Activated naive CD4-positive, alpha-beta T cell treated with anti-CD3 and anti-CD28 coated beads, Interleukin-2, amount 50 U/mL, for 24 hours (primary cell): ENCODE data around the gene ZBTB7B.
"Not testable (repeated sequence)": the region's sequence is repeated elsewhere in the genome, so short reads cannot be mapped to it uniquely, and the experiment has no call there.

ENCODE experiments used
- H3K27ac Mint-ChIP-seq: one replicate; pipeline ENCODE4 v1.8.0; 2021; ENCODE audit warnings: mild to moderate bottlenecking, mixed read lengths
- H3K27me3 Mint-ChIP-seq: one replicate; pipeline ENCODE4 v1.8.0; 2021; ENCODE audit warnings: mixed read lengths
- H3K36me3 Mint-ChIP-seq: one replicate; pipeline ENCODE4 v1.8.0; 2021; ENCODE audit warnings: mixed read lengths
- H3K4me1 Mint-ChIP-seq: one replicate; pipeline ENCODE4 v1.8.0; 2021; ENCODE audit warnings: mixed read lengths
- H3K4me3 Mint-ChIP-seq: one replicate; pipeline ENCODE4 v1.8.0; 2021; ENCODE audit warnings: mild to moderate bottlenecking, mixed read lengths
- H3K9me3 Mint-ChIP-seq: one replicate; pipeline ENCODE4 v1.8.0; 2021; ENCODE audit warnings: mixed read lengths

Gene ZBTB7B

DNA sequence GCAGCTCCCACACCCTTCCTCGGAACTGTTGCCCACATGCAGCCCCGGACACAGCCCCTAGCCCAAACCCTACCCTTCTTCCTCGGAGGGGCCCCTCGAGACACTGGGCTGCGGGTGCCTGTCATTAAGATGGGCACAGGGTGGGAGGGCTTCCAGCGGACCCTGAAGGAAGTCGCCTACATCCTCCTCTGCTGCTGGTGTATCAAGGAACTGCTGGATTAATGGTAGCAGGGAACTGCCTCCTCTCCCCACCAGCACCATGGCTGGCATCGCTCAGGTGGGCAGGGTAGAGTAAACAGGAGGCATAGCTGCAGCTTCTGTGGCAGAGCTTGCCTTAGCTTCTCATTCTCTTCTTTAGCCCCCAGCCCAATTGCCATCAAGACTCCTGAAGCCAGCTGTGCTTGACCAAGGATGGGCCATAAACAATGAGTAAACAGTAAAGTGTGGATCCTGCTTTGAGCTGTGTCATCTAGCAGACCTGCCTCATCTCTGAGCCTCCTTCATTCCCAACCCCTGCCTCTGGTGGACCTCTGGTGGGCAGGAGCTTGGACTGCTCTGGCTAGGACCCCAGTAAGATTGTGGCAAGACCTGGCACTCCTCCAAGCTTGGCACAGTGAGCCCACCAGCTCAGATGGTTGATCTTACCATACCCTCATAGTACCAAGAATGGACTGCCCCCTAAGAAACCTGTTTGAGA, 8.9 kb upstream of the ZBTB7B start, which contains the start of gene LENEP:
TSS of gene LENEP (plus strand) at position 15 of the 697 bp plus-strand sequence. CDS start at position 37, 22 bp downstream.
- H3K27me3 Mint-ChIP-seq, result no peaks in the 10 kb centered on the region
- H3K4me1 Mint-ChIP-seq, result peaks cover 36% of the 10 kb centered on the region
- H3K9me3 Mint-ChIP-seq, result no peaks in the 10 kb centered on the region
- H3K4me3 Mint-ChIP-seq, result no peak within 1 kb of the TSS
- no peak within 1 kb of the TSS for H3K27ac Mint-ChIP-seq
- peaks cover 7% of the 10 kb centered on the region for H3K36me3 Mint-ChIP-seq

DNA sequence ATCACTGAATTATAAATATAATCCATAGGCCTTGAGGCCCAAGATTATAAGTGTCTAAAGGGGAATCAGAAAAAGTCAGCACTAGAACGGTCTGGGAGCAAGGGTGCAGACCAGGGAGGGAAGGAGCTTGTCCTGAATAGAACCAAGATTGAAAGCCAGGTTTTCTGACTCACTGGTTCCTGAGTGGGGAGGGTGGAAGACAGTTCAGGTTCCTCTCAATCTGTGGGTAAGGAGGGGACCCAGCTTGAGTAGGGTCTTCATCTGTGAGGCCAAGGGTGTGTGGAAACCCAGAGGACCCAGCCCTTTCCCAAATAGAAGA, 8.4 kb upstream of the ZBTB7B start:
- Mint-ChIP-seq H3K27ac (no peak overlapping the region), H3K4me3 (no peak overlapping the region), H3K9me3 (no peaks in the 10 kb centered on the region), H3K4me1 (peaks cover 36% of the 10 kb centered on the region), H3K36me3 (peaks cover 5% of the 10 kb centered on the region), H3K27me3 (no peaks in the 10 kb centered on the region)

DNA sequence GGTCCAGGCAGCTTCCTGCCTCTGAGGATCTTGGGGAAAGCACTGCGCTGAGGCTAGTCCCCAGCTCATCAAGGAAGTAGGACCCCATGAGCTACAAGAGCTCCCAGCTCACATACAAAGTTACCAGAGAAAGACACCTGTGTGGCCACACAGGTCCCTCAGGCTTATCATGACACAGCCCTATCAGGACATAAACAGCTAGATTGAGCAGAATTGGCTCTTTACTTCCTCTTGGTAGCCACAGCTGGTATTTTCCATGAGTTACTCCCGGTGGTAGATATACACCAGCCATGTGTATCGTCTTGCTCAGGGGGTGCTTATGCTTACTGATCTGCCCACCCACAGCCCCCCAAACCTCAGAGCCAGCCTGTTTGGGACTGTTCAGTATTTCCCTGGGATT, 8.0 kb upstream of the ZBTB7B start:
- Mint-ChIP-seq H3K36me3 (peaks cover 5% of the 10 kb centered on the region), H3K27ac (no peak overlapping the region), H3K9me3 (no peaks in the 10 kb centered on the region), H3K4me3 (no peak overlapping the region), H3K27me3 (no peaks in the 10 kb centered on the region), H3K4me1 (peaks cover 33% of the 10 kb centered on the region)

DNA sequence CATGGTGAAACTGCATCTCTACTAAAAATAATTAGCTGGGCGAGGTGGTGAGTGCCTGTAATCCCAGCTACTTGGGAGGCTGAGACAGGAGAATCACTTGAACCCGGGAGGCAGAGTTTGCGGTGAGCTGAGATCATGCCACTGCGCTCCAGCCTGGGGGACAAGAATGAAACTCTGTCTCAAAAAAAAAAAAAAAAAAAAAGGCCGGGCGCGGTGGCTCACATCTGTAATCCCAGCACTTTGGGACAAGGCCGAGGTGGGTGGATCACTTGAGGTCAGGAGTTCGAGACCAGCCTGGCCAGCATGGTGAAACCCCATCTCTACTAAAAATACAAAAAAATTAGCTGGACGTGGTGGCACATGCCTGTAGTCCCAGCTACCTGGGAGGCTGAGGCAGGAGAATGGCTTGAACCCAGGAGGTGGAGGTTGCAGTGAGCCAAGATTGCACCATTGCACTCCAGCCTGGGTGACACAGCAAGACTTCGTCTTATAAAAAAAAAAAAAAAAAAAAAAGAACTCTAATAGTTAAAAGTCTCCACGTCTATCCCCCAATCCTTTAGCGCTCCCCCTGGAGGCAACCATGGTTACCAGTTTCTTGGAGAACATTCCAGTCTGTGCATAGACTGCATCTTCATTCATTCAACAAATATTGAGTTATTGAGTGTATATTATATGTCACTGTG, 7.2 kb upstream of the ZBTB7B start:
- not testable (repeated sequence) for H3K4me3 Mint-ChIP-seq, H3K9me3 Mint-ChIP-seq, H3K36me3 Mint-ChIP-seq, H3K27me3 Mint-ChIP-seq, H3K27ac Mint-ChIP-seq
- H3K4me1 Mint-ChIP-seq, result peaks cover 37% of the 10 kb centered on the region

DNA sequence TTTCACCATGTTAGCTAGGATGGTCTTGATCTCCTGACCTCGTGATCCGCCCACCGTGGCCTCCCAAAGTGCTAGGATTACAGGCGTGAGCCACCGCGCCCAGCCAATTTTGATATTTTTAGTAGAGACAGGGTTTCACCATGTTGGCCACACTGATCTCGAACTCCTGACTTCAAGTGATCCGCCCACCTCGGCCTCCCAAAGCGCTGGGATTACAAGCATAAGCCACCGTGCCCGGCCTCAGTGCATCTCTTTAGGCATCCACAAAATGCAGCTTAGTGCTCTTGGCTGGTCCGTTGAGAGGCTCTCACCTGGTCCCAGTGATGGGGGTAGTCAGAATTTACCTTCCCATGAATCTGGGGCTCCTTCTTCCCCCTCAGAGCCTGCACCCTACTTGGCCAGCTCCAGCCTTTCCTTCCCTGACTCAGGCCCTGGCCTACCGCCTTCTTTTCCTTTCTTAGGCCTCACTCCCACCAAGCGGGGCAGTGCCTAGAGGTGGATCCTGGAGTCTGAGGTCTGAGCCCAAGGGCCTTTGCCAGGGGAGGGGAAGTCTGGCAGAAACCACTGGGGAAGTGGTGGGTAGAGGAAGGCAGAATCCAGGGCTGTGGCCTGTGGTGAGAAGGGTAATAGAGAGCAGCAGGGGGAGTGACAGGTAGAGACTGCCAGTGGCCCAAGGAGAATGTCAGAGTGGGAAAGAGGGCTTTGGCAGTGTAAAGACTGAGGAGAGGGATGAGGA, 5.5 kb upstream of the ZBTB7B start:
- peak overlapping the region; percentile 9 for H3K27ac Mint-ChIP-seq
- no peaks in the 10 kb centered on the region for H3K27me3 Mint-ChIP-seq
- H3K4me3 Mint-ChIP-seq, result no peak overlapping the region
- no peaks in the 10 kb centered on the region for H3K36me3 Mint-ChIP-seq
- H3K4me1 Mint-ChIP-seq, result peaks cover 37% of the 10 kb centered on the region
- H3K9me3 Mint-ChIP-seq, result no peaks in the 10 kb centered on the region

DNA sequence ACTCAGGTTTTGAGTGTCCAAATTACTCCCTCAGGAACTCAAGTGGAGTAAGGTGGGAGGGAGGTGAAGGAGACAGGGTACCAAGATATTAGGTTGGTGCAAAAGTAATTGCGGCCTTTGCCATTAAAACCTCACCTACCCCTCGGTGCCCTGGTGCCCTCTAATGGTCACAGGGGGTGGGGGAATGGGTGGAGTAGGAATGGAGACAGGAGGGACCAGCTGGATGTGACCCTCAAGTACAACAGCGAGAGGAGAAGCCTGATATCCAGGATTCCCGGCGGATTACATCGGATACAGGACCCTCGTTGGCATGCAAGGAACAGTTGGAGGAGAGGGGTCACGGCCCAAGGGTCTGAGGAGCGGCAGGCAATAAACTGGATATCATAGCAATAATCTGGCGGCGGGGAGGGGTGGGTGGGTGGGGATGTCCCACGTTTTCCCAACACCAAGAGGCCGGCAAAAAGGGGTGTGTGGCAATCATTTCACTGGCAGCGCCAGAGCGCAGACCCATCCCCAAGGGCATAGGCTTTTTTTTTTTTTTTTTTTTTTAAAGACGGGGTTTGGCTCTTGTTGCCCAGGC, 4.3 kb upstream of the ZBTB7B start:
- Mint-ChIP-seq H3K27ac (no peak overlapping the region), H3K9me3 (no peaks in the 10 kb centered on the region), H3K36me3 (no peaks in the 10 kb centered on the region), H3K4me1 (peaks cover 33% of the 10 kb centered on the region), H3K4me3 (no peak overlapping the region), H3K27me3 (no peaks in the 10 kb centered on the region)

- Mint-ChIP-seq H3K4me3 (peak overlapping the region; percentile 70), H3K4me1 (peaks cover 38% of the 10 kb centered on the region), H3K27me3 (no peaks in the 10 kb centered on the region), H3K9me3 (no peaks in the 10 kb centered on the region), H3K27ac (peak overlapping the region; percentile 63), H3K36me3 (no peaks in the 10 kb centered on the region)
Measured at GRCh38 chr1:154998818-154999570, 3.6 kb upstream of the ZBTB7B start.

- Mint-ChIP-seq H3K27ac (peak overlapping the region; percentile 95), H3K4me3 (peak overlapping the region; percentile 92), H3K27me3 (no peaks in the 10 kb centered on the region), H3K36me3 (no peaks in the 10 kb centered on the region), H3K9me3 (no peaks in the 10 kb centered on the region), H3K4me1 (peaks cover 46% of the 10 kb centered on the region)
Measured at GRCh38 chr1:154999571-155000410, 2.8 kb upstream of the ZBTB7B start.

DNA sequence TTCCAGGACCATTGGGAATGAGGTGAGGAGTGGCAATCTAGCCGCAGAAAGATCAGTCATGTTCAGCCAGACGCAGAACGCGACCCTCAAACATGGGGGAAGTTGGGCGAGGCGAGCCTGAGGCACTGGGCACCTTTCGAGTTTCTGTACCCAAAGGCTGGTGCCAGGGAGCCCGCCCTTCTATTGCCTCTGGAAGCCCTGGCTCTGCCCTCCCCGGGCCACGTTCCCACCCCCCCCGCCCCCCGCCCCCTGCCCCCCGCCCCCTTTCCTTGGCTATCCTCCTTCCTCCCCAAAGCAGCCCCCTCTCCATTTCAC, 2.2 kb upstream of the ZBTB7B start:
- H3K4me3 Mint-ChIP-seq, result peak overlapping the region; percentile 92
- no peaks in the 10 kb centered on the region for H3K36me3 Mint-ChIP-seq
- peak overlapping the region; percentile 95 for H3K27ac Mint-ChIP-seq
- peaks cover 50% of the 10 kb centered on the region for H3K4me1 Mint-ChIP-seq
- no peaks in the 10 kb centered on the region for H3K9me3 Mint-ChIP-seq
- H3K27me3 Mint-ChIP-seq, result no peaks in the 10 kb centered on the region

- H3K36me3 Mint-ChIP-seq, result no peaks in the 10 kb centered on the region
- no peaks in the 10 kb centered on the region for H3K9me3 Mint-ChIP-seq
- peaks cover 53% of the 10 kb centered on the region for H3K4me1 Mint-ChIP-seq
- peak overlapping the region; percentile 92 for H3K4me3 Mint-ChIP-seq
- peak overlapping the region; percentile 79 for H3K27ac Mint-ChIP-seq
- H3K27me3 Mint-ChIP-seq, result no peaks in the 10 kb centered on the region
Measured at GRCh38 chr1:155000726-155001424, 1.7 kb upstream of the ZBTB7B start.

GRCh38 chr1:155001425-155001674, 1.3 kb upstream of the ZBTB7B start:
- H3K9me3 Mint-ChIP-seq, result no peaks in the 10 kb centered on the region
- H3K27ac Mint-ChIP-seq, result peak overlapping the region; percentile 79
- peaks cover 53% of the 10 kb centered on the region for H3K4me1 Mint-ChIP-seq
- no peaks in the 10 kb centered on the region for H3K36me3 Mint-ChIP-seq
- peak overlapping the region; percentile 92 for H3K4me3 Mint-ChIP-seq
- no peaks in the 10 kb centered on the region for H3K27me3 Mint-ChIP-seq

DNA sequence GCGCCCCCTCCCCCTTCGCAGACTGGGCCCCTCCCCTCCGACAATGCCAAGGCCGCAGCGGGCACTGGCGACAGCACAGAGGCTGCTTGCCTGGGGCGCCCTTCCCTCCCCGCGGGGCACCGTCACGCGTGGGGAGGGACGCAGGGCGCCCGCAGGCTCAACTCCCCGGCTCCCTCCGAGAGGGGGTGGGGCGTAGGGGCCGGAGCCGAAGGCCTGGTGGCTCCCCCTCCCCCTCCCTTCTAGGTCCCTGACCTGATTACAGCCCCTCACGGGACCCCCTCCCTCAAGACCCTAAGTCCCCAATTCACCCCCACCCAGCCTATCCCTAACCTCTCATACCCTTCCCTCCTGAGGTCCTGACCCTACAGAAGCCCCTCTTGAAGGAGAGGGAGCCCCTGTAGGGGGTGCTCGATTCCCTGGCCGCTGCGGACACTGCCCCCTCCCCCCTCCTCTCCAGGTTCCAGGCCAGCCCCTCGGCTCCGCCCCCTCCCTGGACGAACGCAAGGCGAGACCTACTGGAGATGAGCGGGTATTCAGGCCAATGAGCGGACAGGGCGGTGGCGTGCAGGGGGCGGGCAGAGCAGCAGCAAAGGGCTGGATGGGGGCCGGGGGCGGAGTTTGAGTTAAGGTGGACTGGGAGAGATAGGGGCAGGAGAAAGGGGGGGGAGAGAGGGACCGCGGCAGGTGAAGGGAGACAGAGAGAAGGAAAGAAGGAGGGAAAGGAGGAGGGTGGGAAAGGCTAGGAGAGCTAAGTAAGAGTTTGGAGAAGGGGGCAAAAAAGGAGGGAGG, 733 bp upstream of the ZBTB7B start:
- Mint-ChIP-seq H3K27me3 (no peaks in the 10 kb centered on the region), H3K9me3 (no peaks in the 10 kb centered on the region), H3K27ac (peak overlapping the region; percentile 87), H3K4me3 (peak overlapping the region; percentile 92), H3K4me1 (peaks cover 58% of the 10 kb centered on the region), H3K36me3 (no peaks in the 10 kb centered on the region)

DNA sequence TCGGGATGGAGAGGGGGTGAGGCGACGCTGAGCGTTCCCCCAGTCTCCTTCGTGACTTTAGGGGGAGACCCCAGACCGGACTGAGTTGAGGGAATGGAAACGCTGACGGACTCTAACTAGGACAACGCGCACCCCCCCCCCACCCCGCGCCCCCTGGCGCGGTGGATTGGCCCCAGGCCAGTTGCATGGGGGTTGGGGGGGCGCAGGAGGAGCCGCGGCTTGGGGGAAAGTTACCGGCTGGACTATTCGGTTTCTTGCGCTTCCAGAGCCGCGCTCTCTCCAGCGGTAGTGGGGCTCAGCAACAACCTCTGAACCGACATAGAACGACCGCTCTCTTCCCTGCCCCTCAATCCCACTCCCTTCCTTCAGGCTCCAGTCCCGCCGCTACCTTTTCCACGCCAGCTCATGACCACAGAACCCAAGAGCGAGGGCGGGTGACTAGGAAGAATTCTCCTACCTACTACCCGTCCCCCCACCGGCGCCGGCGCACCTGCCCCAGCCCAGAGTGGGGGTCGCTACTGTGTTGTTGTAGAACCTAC, 694 bp downstream of the ZBTB7B start:
- Mint-ChIP-seq H3K36me3 (no peaks in the 10 kb centered on the region), H3K4me1 (peaks cover 53% of the 10 kb centered on the region), H3K9me3 (no peaks in the 10 kb centered on the region), H3K27ac (peak overlapping the region; percentile 90), H3K4me3 (peak overlapping the region; percentile 95), H3K27me3 (no peaks in the 10 kb centered on the region)
